ENCODE data around the gene BAIAP3.

- TF ChIP-seq CTCF (IDR thresholded peaks at IDR 0.05), result no peak
- no peak for TF ChIP-seq POLR2AphosphoS5 (IDR thresholded peaks at IDR 0.05)
These were observed 64.3 kb downstream of the BAIAP3 start for GRCh38 chr16:1397779-1398178.
